Measurements from ENCODE around the gene SIL1. TPM values are rescaled to one million over a fixed set of nuclear protein-coding genes. Genes with fewer than 3 reads are reported as not detected.
"Not testable (repeated sequence)": the region's sequence is repeated elsewhere in the genome, so short reads cannot be mapped to it uniquely, and the experiment has no call there.

The SIL1 gene
- total and polyA plus RNA-seq, 2 donors (not counting 3 experiments of a cell fraction or from before 2014, with no cell fraction given), result 47.6 to 67.2 TPM

DNA sequence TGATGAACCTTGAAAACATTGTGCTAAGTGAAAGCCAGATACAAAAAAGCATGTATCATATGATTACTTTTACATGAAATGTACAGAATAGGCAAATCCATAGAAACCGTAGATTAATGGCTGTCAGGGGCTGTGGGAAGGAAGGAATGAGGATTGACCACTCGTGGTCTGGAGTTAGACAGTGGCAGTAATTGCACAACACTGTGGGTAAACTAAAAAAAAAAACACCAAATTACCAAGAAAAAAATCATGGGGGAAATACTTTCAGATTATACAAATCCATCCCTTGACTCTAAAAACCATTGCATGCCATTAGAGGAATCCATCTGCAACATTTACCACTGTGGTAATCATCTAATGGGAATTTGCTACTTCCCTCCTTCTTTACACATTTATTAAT is 140.0 kb downstream of the SIL1 start:
- TF ChIP-seq JUN (IDR thresholded peaks at IDR 0.05; ENCODE audit: borderline replicate concordance, insufficient read depth, insufficient read length, low read depth) (no peak), GATA2 (IDR thresholded peaks at IDR 0.05; ENCODE audit: insufficient read depth, insufficient read length, low read depth, low read length) (no peak), MYC (IDR thresholded peaks at IDR 0.05; ENCODE audit: low read depth, low read length) (no peak), POLR2AphosphoS5 (IDR thresholded peaks at IDR 0.05; ENCODE audit: insufficient read depth, low read depth, low read length) (no peak), MAX (IDR thresholded peaks at IDR 0.05; ENCODE audit: insufficient read depth, insufficient read length) (no peak), EZH2 (IDR thresholded peaks at IDR 0.05; ENCODE audit: borderline replicate concordance, low read depth, low read length, severe bottlenecking) (no peak), POLR2A (IDR thresholded peaks at IDR 0.05; ENCODE audit: low read depth, low read length) (no peak), FOS (IDR thresholded peaks at IDR 0.05; ENCODE audit: borderline replicate concordance, insufficient read depth, low read length) (no peak)
- TF ChIP-seq, protein P1, sequence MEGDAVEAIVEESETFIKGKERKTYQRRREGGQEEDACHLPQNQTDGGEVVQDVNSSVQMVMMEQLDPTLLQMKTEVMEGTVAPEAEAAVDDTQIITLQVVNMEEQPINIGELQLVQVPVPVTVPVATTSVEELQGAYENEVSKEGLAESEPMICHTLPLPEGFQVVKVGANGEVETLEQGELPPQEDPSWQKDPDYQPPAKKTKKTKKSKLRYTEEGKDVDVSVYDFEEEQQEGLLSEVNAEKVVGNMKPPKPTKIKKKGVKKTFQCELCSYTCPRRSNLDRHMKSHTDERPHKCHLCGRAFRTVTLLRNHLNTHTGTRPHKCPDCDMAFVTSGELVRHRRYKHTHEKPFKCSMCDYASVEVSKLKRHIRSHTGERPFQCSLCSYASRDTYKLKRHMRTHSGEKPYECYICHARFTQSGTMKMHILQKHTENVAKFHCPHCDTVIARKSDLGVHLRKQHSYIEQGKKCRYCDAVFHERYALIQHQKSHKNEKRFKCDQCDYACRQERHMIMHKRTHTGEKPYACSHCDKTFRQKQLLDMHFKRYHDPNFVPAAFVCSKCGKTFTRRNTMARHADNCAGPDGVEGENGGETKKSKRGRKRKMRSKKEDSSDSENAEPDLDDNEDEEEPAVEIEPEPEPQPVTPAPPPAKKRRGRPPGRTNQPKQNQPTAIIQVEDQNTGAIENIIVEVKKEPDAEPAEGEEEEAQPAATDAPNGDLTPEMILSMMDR (IDR thresholded peaks at IDR 0.05; ENCODE audit: extremely low read depth in 1 of 2, insufficient read depth in 1 of 2, low read depth in 1 of 2, low read length in 2 of 2), result no peak
- no TSS peak for BruUV-seq (replicated peaks)
- no peak overlapping the region for H3K4me2 ChIP-seq (ENCODE audit: insufficient read depth, low read length)
- FAIRE-seq, result no peak
- H3K27me3 ChIP-seq (ENCODE audit: control insufficient read depth in 2 of 2, insufficient read depth in 2 of 2, low read length in 2 of 2), result no peaks in the 10 kb centered on the region
- no peaks in the 10 kb centered on the region for H3K79me2 ChIP-seq (ENCODE audit: control insufficient read depth, insufficient read depth, low read length)
- no peak overlapping the region for H3K27ac ChIP-seq (ENCODE audit: insufficient read depth, low read depth, low read length)
- ChIA-PET POLR2A (no interaction called here), CTCF (no interaction called here)
- H3K4me3 ChIP-seq (replicated peaks in 1 of 3; ENCODE audit: insufficient read depth in 1 of 3, low read depth in 1 of 3, low read length in 3 of 3), result no peak overlapping the region
- no peaks in the 10 kb centered on the region for H3K36me3 ChIP-seq (ENCODE audit: control insufficient read depth in 2 of 2, extremely low read depth in 1 of 2, insufficient read depth in 2 of 2, low read length in 2 of 2)
- H3K9me1 ChIP-seq (replicated peaks; ENCODE audit: control insufficient read depth, extremely low read depth, insufficient read depth, low read length), result no peaks in the 10 kb centered on the region
- H3K9ac ChIP-seq (replicated peaks; ENCODE audit: extremely low read depth, insufficient read depth, low read length), result no peak overlapping the region
- H2AFZ ChIP-seq (ENCODE audit: low read depth, low read length), result no peak overlapping the region
- peaks cover 14% of the 10 kb centered on the region for H3K4me1 ChIP-seq (ENCODE audit: control insufficient read depth, extremely low read depth, insufficient read depth, low read length)
- dilution Hi-C loops (cut with MboI; ENCODE audit: extremely low pct_ligation_motif_present, low sequenced_read_pairs) (no loop called here), intact Hi-C loops (cut with micrococcal nuclease) (no loop called here)
- no peak for DNase-seq (ENCODE audit: low read depth, low spot score)
- no peaks in the 10 kb centered on the region for H3K9me3 ChIP-seq (replicated peaks; ENCODE audit: control insufficient read depth, insufficient read depth, low read length)
- no peaks in the 10 kb centered on the region for H4K20me1 ChIP-seq (replicated peaks; ENCODE audit: control insufficient read depth, extremely low read depth, insufficient read depth, low read length)

GRCh38 chr5:139057045-139057939 is 140.9 kb downstream of the SIL1 start:
- BruUV-seq (replicated peaks); H3K36me3 ChIP-seq (ENCODE audit: control insufficient read depth in 2 of 2, extremely low read depth in 1 of 2, insufficient read depth in 2 of 2, low read length in 2 of 2); H2AFZ ChIP-seq (ENCODE audit: low read depth, low read length); POLR2A ChIA-PET; H3K9me3 ChIP-seq (replicated peaks; ENCODE audit: control insufficient read depth, insufficient read depth, low read length); CTCF ChIA-PET; H3K9ac ChIP-seq (replicated peaks; ENCODE audit: extremely low read depth, insufficient read depth, low read length); FAIRE-seq; H4K20me1 ChIP-seq (replicated peaks; ENCODE audit: control insufficient read depth, extremely low read depth, insufficient read depth, low read length); H3K27me3 ChIP-seq (ENCODE audit: control insufficient read depth in 2 of 2, insufficient read depth in 2 of 2, low read length in 2 of 2); H3K9me1 ChIP-seq (replicated peaks; ENCODE audit: control insufficient read depth, extremely low read depth, insufficient read depth, low read length); H3K4me3 ChIP-seq (replicated peaks in 1 of 3; ENCODE audit: insufficient read depth in 1 of 3, low read depth in 1 of 3, low read length in 3 of 3); DNase-seq (ENCODE audit: low read depth, low spot score); intact Hi-C loops (cut with micrococcal nuclease); H3K4me2 ChIP-seq (ENCODE audit: insufficient read depth, low read length); H3K27ac ChIP-seq (ENCODE audit: insufficient read depth, low read depth, low read length); H3K79me2 ChIP-seq (ENCODE audit: control insufficient read depth, insufficient read depth, low read length); dilution Hi-C loops (cut with MboI; ENCODE audit: extremely low pct_ligation_motif_present, low sequenced_read_pairs): not testable (repeated sequence)
- peaks cover 14% of the 10 kb centered on the region for H3K4me1 ChIP-seq (ENCODE audit: control insufficient read depth, extremely low read depth, insufficient read depth, low read length)
